Measurements from ENCODE around the gene MED20. TPM values are rescaled to one million over a fixed set of nuclear protein-coding genes. Genes with fewer than 3 reads are reported as not detected.

Gene MED20
- total RNA-seq, 1 donor from 2014 or later: 23.8 TPM

Other genes starting within 250 kb of the MED20 start
- gene TFEB, start 185.5 kb downstream of the MED20 start, total RNA-seq: 15.6 and 17.2 TPM in 2 replicates
- 0.60 TPM in 1 of 2 replicates, not detected in the other for gene PGC, start 173.7 kb downstream of the MED20 start, total RNA-seq
- gene FRS3, start 141.2 kb downstream of the MED20 start, total RNA-seq: 5.2 and 5.3 TPM in 2 replicates
- gene PRICKLE4, start 140.4 kb downstream of the MED20 start, total RNA-seq: not detected in 2 replicates
- 334 and 338 TPM in 2 replicates for gene TOMM6, start 133.4 kb downstream of the MED20 start, total RNA-seq
- gene USP49, start 25.8 kb downstream of the MED20 start, total RNA-seq: 4.8 and 5.3 TPM in 2 replicates
- gene BYSL, start 360 bp upstream of the MED20 start, total RNA-seq: 82.9 and 88.5 TPM in 2 replicates
- 351 and 356 TPM in 2 replicates for gene CCND3, start 20.7 kb upstream of the MED20 start, total RNA-seq
- gene TAF8, start 129.4 kb upstream of the MED20 start, total RNA-seq: 36.7 and 38.3 TPM in 2 replicates
- gene C6orf132, start 221.5 kb upstream of the MED20 start, total RNA-seq: 0.18 and 0.20 TPM in 2 replicates